ENCODE results near the gene NAA16.
"Not testable (repeated sequence)": the region's sequence is repeated elsewhere in the genome, so short reads cannot be mapped to it uniquely, and the experiment has no call there.

Gene NAA16

DNA sequence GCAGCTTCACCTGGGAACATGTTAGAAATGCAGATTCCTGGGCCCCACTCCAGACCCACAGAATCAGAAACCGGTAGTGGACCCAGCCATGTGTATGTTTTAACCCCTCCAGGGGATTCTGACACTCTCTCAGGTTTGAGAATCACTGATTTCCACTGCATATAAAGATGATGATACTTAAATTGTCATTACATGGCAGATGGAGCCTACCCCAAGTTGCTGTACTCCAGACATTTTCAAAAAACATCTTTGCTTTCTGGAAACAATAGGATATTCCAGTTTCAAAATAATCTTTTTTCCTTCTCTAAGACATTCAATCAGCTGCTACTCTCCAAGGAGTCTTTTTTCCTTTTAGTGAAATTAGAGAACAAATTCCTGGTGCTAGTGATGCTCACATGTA is 97.7 kb downstream of the NAA16 start:
- no peak for DNase-seq (ENCODE audit: low spot score)

GRCh38 chr13:41409611-41410010 is 98.5 kb downstream of the NAA16 start:
- DNase-seq (ENCODE audit: low spot score): no peak

DNA sequence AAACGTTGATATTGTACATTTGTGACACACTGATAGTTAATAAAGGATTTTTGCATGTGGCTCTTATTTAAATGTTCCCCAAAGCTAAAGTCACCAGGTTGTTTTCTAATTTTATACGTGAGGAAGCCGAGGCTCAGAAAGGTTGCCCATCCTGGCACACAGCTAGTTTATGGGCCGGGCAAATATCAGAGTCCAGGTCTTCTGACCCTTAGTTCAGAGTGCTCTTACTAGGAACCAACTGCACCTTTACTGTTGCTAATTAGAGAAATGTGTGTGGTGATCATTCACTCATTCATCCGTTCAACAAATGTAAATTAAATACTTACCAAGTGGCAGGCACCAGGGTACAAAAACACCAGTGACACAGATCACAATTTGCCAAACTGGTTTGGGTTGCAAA is 100.0 kb downstream of the NAA16 start:
- no peak for DNase-seq (ENCODE audit: low spot score)

- peak; percentile 59 for DNase-seq (ENCODE audit: low spot score)
These were observed 100.5 kb downstream of the NAA16 start for GRCh38 chr13:41411522-41411921.

GRCh38 chr13:41413872-41414271 is 102.8 kb downstream of the NAA16 start:
- no peak for DNase-seq (ENCODE audit: low spot score)

DNA sequence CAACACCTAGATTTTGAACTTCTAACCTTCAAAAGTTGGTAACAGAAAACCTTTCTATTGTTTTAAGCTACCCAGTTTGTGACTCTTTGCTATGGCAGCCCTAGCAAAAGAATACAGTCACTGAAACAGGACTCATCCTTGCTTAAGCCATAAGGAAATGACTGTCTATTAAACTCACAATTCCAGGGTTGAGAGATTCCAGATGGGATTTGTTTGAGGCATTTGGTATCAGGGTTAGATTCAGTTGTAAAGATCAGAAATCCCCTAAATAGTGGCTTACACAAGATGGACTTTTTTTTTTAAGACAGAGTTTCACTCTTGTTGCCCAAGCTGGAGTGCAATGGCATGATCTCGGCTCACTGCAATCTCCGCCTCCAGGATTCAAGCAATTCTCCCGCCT is 105.2 kb downstream of the NAA16 start:
- no peak for DNase-seq (ENCODE audit: low spot score)

DNA sequence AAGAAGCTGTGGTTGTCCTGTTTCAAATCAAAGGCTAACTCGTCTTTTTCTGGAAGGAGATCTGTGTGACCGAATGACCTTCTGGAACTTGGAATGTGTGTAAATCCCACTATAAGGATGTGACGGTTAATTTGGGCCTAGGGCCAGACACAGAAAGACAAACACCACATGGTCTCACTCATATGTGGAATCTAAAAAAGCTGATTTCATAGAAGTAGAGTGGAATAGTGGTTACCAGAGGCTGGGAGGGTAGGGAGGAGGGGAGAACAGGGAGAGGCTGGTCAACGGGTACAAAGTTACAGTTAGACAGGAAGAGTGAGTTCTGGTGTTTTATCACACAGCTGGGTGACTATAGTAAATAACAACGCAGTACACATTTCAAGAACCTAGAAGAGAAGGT is 107.0 kb downstream of the NAA16 start:
- DNase-seq (ENCODE audit: low spot score): no peak

GRCh38 chr13:41418731-41419130 is 107.7 kb downstream of the NAA16 start:
- no peak for DNase-seq (ENCODE audit: low spot score)

DNA sequence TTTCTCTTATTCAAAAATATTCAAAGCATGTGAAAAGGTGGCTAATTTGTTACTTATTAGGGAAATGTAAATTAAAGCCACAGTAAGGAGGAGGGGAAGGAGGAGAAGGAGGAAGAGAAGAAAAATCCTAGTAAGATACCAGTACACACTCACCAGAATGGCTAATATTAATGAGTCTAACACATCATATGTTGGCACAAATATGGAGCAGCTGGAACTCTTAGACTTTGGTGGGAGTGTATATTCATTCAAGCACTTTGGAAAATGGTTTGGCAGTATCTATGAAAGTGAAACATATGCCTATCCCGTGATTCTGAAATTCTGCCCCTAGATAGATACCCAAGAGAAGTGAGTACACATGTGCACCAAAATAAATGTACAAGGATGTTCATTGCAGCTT is 108.1 kb downstream of the NAA16 start:
- no peak for DNase-seq (ENCODE audit: low spot score)

GRCh38 chr13:41420146-41420545 is 109.1 kb downstream of the NAA16 start:
- no peak for DNase-seq (ENCODE audit: low spot score)

DNA sequence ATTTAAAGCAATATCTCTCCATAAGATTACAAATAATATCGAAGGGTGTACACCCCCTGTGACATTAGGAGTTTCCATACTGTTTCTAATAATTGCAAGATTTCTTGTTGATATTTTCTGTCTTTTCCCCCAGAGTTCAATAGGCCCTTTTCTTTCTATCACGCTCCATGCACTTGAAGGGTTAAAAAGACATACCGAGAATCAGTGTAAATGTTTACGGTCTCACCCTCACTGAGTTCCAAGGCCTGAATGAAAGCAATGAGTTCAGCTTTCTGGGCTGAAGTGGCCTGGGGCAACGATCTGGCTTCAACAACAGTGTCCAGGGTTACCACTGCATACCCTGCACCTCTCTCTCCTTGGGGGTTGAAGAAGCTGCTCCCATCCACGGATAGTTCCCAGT is 110.3 kb downstream of the NAA16 start:
- not testable (repeated sequence) for DNase-seq (ENCODE audit: low spot score)

DNA sequence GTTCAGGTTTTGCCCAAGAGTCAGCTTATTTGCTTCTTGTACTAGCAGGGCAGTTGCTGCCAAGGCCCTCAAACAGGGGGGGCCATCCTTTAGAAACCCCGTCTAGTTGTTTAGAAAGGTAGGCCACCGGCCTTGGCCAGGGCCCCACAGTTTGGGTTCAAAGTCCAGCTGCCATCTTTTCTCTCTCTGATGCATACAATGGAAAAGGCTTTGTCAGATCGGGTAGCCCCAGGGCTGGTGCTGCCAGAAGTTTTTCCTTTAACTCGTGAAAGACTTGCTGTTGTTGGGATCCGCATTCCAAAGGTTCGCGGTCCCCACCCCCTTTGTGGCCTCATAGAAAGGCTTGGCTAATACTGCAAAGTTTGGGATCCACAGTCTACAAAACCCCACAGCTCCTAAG is 110.9 kb downstream of the NAA16 start:
- DNase-seq (ENCODE audit: low spot score): not testable (repeated sequence)

DNA sequence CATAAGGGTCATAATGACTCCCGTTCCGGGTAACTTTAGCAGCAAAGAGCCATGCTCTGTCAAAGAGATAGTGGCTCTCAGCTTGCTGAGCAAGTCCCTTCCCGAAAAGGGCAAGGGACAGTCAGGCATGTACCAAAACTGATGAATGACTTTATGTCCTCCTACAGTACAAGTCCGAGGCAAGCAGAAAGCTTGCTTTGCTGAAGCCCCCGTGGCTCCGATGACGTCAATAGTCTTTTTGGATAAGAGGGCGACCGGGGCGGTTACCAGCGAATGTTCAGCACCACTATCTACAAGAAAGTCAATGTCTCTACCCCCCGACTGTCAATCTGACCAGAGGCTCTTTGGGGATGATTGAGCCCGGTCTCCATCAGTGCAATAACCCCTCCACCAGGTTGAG is 112.2 kb downstream of the NAA16 start:
- not testable (repeated sequence) for DNase-seq (ENCODE audit: low spot score)

DNA sequence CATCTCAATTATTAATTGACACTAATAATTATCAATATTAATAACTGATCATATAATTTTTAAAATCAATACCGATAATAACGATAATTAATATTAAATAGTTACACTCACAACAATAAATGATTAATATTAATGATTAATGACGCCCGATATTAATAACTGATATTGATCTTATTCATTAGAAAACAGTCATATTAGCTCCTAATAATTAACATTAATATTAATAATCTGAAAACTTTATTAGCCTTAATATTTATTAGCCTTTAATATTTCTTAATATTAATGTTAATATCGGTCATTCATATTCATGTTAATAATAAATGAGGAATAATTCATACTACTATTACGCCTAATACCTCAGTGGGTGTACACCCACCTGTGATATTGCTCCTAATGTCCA is 113.6 kb downstream of the NAA16 start:
- not testable (repeated sequence) for DNase-seq (ENCODE audit: low spot score)

- no peak for DNase-seq (ENCODE audit: low spot score)
These were observed 115.0 kb downstream of the NAA16 start for GRCh38 chr13:41426047-41426446.

Data from pons (tissue), 1 donor.